NCI-H2081 (cell line): ENCODE results near the gene BRPF1.
A peak's percentile ranks its signal among the peaks of the same experiment; 100 is the strongest.

Experiments
- DNase-seq, 2 experiments: peaks; one replicate each; lab custom pipeline; 2025; lab: John Stamatoyannopoulos, UW

The BRPF1 gene

GRCh38 chr3:9736831-9737230 lies 5.3 kb downstream of the BRPF1 start:
- no peak for DNase-seq

DNA sequence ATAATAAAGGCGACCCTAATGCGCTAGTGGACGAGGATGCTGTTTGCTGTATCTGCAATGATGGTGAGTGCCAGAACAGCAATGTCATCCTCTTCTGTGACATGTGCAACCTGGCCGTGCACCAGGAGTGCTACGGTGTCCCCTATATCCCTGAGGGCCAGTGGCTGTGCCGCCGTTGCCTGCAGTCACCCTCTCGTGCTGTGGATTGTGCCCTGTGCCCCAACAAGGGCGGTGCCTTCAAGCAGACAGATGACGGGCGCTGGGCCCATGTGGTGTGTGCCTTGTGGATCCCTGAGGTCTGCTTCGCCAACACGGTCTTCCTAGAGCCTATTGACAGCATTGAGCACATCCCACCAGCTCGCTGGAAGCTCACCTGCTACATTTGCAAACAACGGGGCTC lies 7.6 kb downstream of the BRPF1 start:
- no peak for DNase-seq

GRCh38 chr3:9742560-9742959 lies 11.0 kb downstream of the BRPF1 start:
- DNase-seq: no peak

- DNase-seq: no peak
Measured at GRCh38 chr3:9743548-9743947, 12.0 kb downstream of the BRPF1 start.

GRCh38 chr3:9744162-9744561 lies 12.6 kb downstream of the BRPF1 start:
- DNase-seq: no peak

- no peak for DNase-seq
Measured at GRCh38 chr3:9745521-9745920, 14.0 kb downstream of the BRPF1 start.

- DNase-seq: no peak
Measured at GRCh38 chr3:9746330-9746729, 14.8 kb downstream of the BRPF1 start.

- no peak for DNase-seq
Measured at GRCh38 chr3:9747267-9747666, 15.7 kb downstream of the BRPF1 start.

- DNase-seq: no peak
Measured at GRCh38 chr3:9748031-9748430, 16.5 kb downstream of the BRPF1 start.

- peak in 1 of 2 experiments; percentile 41 for DNase-seq
Measured at GRCh38 chr3:9749296-9749644, 17.7 kb downstream of the BRPF1 start.

DNA sequence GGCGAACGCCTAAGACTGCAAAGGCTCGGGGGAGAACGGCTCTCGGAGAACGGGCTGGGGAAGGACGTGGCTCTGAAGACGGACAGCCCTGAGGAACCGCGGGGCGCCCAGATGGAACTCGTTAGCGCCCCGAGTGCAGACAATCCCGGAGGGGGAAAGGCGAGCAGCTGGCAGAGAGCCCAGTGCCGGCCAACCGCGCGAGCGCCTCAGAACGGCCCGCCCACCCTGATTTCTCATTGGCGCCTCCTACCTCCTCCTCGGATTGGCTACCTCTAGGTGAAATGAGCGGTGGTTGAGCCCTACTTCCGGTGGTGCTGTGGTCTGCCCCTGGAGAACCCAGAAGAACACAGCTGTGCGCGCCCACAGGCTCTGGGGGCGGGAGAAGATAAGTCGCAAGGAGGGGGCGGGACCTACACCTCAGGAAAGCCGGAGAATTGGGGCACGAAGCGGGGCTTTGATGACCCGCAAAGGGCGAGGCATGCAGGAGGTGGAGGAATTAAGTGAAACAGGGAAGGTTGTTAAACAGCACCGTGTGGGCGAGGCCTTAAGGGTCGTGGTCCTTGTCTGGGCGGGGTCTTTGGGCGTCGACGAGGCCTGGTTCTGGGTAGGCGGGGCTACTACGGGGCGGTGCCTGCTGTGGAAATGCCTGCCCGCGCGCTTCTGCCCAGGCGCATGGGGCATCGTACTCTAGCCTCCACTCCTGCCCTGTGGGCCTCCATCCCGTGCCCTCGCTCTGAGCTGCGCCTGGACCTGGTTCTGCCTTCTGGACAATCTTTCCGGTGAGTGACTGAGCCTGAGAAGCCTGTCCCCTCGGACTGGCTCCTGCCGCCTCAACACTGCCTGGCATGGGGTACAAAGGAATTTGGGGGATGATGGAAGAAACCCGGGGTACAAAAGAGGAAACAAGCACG lies 18.4 kb downstream of the BRPF1 start, which contains the start of gene OGG1:
Gene OGG1 (plus strand): TSS at position 308 of the 911 bp plus-strand sequence. CDS start 335 bp downstream, at position 643.
- DNase-seq: peak; percentile 97 to 98

DNA sequence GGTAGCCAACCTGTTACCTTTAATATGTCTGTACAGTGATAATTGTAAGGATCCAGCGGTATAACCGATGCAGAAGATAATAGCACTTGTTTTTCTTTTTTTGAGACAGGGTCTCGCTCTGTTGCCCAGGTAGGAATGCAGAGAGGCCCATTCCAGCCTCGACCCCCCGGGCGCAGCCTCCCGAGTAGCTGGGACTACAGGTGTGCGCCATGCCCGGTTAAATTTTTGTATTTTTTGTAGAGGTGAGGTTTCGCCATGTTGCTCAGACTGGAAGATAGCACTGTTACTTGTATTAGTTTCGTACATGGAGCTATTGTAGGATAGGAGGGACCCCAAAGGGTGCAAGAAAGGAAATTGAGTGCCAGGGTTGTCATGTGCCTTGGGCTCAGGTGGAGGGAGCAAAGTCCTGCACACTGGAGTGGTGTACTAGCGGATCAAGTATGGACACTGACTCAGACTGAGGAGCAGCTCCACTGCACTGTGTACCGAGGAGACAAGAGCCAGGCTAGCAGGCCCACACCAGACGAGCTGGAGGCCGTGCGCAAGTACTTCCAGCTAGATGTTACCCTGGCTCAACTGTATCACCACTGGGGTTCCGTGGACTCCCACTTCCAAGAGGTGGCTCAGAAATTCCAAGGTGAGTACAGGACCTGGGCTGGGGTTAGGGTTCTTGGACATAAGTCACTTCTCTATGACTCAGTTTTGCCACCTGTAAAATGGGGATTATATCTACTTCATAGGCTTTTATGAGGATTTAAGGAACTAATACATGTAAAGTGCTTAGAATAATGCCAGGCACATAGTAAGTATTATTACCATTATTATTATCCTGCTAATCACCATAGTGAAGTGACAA lies 19.2 kb downstream of the BRPF1 start:
- no peak for DNase-seq

DNA sequence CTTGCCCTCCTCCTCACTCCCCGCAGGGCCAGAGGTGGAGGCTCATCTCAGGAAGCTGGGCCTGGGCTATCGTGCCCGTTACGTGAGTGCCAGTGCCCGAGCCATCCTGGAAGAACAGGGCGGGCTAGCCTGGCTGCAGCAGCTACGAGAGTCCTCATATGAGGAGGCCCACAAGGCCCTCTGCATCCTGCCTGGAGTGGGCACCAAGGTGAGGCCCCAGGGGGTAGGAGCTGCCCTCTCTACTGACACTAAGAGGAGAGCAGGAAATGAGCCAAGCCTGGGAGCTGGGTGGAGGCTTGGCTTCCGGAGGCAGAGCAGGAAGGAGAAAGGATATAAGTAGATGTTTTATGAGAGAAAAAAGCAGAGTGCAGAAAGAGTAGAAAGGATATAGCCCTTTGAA lies 23.1 kb downstream of the BRPF1 start:
- DNase-seq: no peak

- DNase-seq: no peak
Measured at GRCh38 chr3:9757427-9757826, 25.9 kb downstream of the BRPF1 start.

DNA sequence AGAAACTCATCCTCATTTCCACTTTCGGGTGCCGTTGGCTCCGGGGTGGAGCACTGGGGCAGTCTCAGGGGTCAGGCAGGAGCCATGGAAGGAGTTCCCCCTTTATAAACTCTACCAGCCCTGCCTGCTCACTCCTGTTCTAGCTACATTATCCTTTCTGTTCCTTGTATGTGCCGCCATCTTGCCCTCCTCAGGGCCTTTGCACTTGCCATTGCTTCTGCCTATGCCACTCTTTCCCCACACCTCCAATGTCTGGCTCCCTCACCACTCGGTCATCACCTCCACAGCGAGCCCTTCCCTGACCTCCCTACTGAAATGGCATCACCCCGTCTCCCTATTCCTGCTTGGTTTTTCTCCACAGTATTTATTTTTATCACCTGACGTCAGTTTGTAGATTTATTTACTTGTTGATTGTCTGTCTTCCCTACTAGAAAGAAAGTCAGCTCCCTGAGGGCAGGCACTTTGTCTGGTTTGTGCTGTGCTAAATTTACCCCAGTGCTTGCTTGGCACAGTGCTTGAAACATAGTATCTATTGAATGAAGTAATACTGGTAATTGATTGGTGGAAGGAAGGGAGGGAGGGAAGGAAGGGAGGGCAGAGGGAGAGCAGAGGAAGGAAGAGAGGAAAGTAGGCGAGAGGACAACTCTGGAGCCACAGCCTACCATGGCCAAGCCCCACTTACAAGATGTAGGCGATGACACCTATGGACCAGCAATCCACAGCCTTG lies 29.4 kb downstream of the BRPF1 start:
- DNase-seq: no peak

GRCh38 chr3:9761919-9762318 lies 30.4 kb downstream of the BRPF1 start:
- DNase-seq: no peak

- DNase-seq: no peak
Measured at GRCh38 chr3:9762871-9763270, 31.3 kb downstream of the BRPF1 start.

- DNase-seq: no peak
Measured at GRCh38 chr3:9765865-9766264, 34.3 kb downstream of the BRPF1 start.

DNA sequence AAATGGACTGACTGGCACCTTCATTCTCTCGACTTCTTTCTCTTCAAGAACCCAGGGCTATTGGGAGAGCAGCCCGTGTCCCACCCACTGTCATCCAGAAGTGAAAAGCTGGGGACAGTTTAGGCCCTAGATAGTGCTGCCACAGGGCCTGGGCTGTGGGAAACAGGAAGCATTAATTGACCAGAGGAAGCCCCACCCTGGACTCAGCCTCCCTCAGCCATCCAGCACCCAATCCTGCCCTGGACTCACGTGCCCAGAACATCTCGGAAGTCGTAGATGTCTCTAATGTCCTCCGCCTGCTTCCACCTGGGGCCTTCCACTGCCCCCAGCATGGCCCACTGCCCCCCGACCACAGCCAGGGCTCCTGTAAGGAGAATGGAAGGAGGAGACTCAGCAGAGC lies 35.9 kb downstream of the BRPF1 start:
- no peak for DNase-seq

GRCh38 chr3:9768141-9768775 lies 36.7 kb downstream of the BRPF1 start:
- no peak for DNase-seq

- DNase-seq: no peak
Measured at GRCh38 chr3:9769012-9769411, 37.5 kb downstream of the BRPF1 start.
